NT2/D1 (cell line): ENCODE results near the gene MAP3K3.

Source experiments
- DNase-seq: peaks from one replicate; pipeline ENCODE4 v3.0.0-alpha.2; 2011; ENCODE audit warnings: low read depth, low spot score
- H3K27me3 ChIP-seq: 2 replicates; pipeline ENCODE4 v1.6.0; 2011; ENCODE audit warnings: mild to moderate bottlenecking; ENCODE audit not compliant: insufficient read length, insufficient read depth
- H3K36me3 ChIP-seq: 2 replicates; pipeline ENCODE4 v1.6.1; 2011; ENCODE audit warnings: mild to moderate bottlenecking, low read length, mixed read lengths; ENCODE audit not compliant: insufficient read depth, insufficient read length
- H3K4me1 ChIP-seq: 2 replicates; pipeline ENCODE4 v1.5.1; 2011; ENCODE audit not compliant: insufficient read depth, insufficient read length
- H3K4me3 ChIP-seq: 2 replicates; pipeline ENCODE4 v1.5.1; 2011; ENCODE audit warnings: low read depth; ENCODE audit not compliant: insufficient read length
- H3K9ac ChIP-seq: 2 replicates; pipeline ENCODE4 v1.6.0; 2011; ENCODE audit warnings: low read depth; ENCODE audit not compliant: insufficient read length
- H3K9me3 ChIP-seq: 2 replicates; pipeline ENCODE4 v1.5.1; 2011; ENCODE audit warnings: mild to moderate bottlenecking, low read length; ENCODE audit not compliant: insufficient read depth
- SUZ12 ChIP-seq: IDR thresholded peaks from 2 replicates; pipeline ENCODE4 v1.6.1; 2011; ENCODE audit not compliant: insufficient read length, insufficient read depth; ENCODE audit errors: extremely low read depth
- YY1 ChIP-seq: IDR thresholded peaks from 2 replicates; pipeline ENCODE4 v1.6.1; 2011; ENCODE audit not compliant: insufficient read length, insufficient read depth
- ZNF274 ChIP-seq: IDR thresholded peaks from 2 replicates; pipeline ENCODE4 v1.6.1; 2011; ENCODE audit warnings: mild to moderate bottlenecking, low read depth, low read length

MAP3K3 gene

DNA sequence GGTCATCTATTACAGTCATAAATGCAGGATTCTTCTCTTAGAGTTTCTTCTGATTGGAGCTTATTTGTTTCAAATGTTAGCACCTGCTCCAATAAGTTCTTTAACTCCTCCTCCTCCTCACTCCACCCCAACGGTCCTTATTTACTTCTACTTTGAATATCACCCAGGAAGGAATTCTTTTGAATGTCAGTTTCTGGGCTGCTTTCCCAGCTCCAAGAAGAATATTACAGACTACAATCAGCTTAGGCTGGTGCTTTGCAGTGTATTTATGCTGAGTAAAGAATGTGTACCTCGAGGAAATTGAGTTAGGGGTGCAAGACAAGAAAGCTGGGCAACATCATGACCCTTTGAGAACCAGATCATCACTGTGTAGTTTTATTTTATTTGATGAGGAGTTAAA is 30.8 kb downstream of the MAP3K3 start:
- Histone ChIP-seq H3K9ac (no peak overlapping the region), H3K27me3 (no peaks in the 10 kb centered on the region), H3K36me3 (peaks cover 32% of the 10 kb centered on the region), H3K4me1 (no peaks in the 10 kb centered on the region), H3K9me3 (no peaks in the 10 kb centered on the region), H3K4me3 (no peak overlapping the region)
- TF ChIP-seq ZNF274 = no peak
- no peak for TF ChIP-seq SUZ12
- TF ChIP-seq YY1 = no peak
- no peak for DNase-seq

GRCh38 chr17:63657786-63658185 is 35.6 kb downstream of the MAP3K3 start:
- H3K9ac ChIP-seq = no peak overlapping the region
- TF ChIP-seq ZNF274 (no peak), SUZ12 (no peak), YY1 (no peak)
- no peaks in the 10 kb centered on the region for H3K9me3 ChIP-seq
- peaks cover 46% of the 10 kb centered on the region for H3K36me3 ChIP-seq
- H3K4me1 ChIP-seq = no peaks in the 10 kb centered on the region
- no peak overlapping the region for H3K4me3 ChIP-seq
- no peak for DNase-seq
- no peaks in the 10 kb centered on the region for H3K27me3 ChIP-seq

- Histone ChIP-seq H3K4me3 (no peak overlapping the region), H3K36me3 (peaks cover 42% of the 10 kb centered on the region), H3K27me3 (no peaks in the 10 kb centered on the region), H3K9me3 (no peaks in the 10 kb centered on the region), H3K9ac (no peak overlapping the region), H3K4me1 (no peaks in the 10 kb centered on the region)
- DNase-seq = no peak
- TF ChIP-seq SUZ12 = no peak
- no peak for TF ChIP-seq ZNF274
- TF ChIP-seq YY1 = no peak
Observed at GRCh38 chr17:63658366-63658765, 36.1 kb downstream of the MAP3K3 start.

- H3K36me3 ChIP-seq = peaks cover 40% of the 10 kb centered on the region
- no peaks in the 10 kb centered on the region for H3K4me1 ChIP-seq
- no peak overlapping the region for H3K9ac ChIP-seq
- H3K9me3 ChIP-seq = no peaks in the 10 kb centered on the region
- no peak for DNase-seq
- H3K27me3 ChIP-seq = no peaks in the 10 kb centered on the region
- H3K4me3 ChIP-seq = no peak overlapping the region
- TF ChIP-seq YY1 = no peak
- no peak for TF ChIP-seq SUZ12
Observed at GRCh38 chr17:63659850-63660249, 37.6 kb downstream of the MAP3K3 start.

- no peak overlapping the region for H3K9ac ChIP-seq
- H3K4me1 ChIP-seq = no peaks in the 10 kb centered on the region
- no peaks in the 10 kb centered on the region for H3K9me3 ChIP-seq
- H3K36me3 ChIP-seq = peaks cover 63% of the 10 kb centered on the region
- no peak overlapping the region for H3K4me3 ChIP-seq
- no peaks in the 10 kb centered on the region for H3K27me3 ChIP-seq
- TF ChIP-seq ZNF274 = no peak
- TF ChIP-seq YY1 = no peak
- no peak for TF ChIP-seq SUZ12
- DNase-seq = no peak
Observed at GRCh38 chr17:63665527-63666214, 43.5 kb downstream of the MAP3K3 start.

DNA sequence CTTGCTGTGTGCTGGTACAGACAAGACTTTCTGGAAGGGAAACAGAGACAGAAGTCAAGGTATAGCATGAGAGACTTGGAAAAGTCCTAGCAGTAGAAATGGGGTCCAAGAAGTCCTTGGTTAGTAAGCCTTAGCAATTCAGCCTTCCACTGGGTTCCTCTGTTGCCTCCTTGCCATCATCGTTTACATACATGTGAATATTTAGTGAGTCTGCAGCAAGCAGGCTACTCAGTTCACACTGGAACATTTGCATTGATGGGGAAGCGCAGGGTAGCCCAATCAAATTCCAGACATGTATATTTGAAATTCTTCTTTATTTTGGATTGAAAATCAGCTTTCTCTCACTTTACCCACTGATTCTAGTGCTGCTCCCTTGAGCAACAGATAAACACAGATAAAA is 50.6 kb downstream of the MAP3K3 start:
- Histone ChIP-seq H3K27me3 (no peaks in the 10 kb centered on the region), H3K4me3 (no peak overlapping the region), H3K4me1 (peaks cover 6% of the 10 kb centered on the region), H3K36me3 (peaks cover 52% of the 10 kb centered on the region), H3K9me3 (no peaks in the 10 kb centered on the region), H3K9ac (no peak overlapping the region)
- TF ChIP-seq YY1 (no peak), SUZ12 (no peak), ZNF274 (no peak)
- no peak for DNase-seq

DNA sequence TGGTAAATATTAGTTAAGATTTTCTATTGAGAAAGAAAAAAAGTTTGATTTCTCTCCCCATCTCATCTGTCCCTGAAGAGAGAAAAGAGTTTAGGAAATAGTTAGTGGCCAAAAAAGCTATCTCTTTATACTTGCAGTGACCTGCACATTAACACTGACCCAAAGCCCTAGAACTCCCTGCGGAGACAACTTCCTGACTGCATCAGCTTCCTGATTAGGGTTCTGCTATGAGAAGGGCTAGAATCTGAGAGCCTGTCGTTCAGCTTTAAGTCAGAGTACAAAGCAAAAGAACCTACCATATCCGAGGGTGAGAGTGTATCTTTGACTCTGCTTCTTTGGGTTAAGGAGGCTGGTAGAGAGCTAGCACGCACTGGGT is 53.0 kb downstream of the MAP3K3 start:
- peaks cover 37% of the 10 kb centered on the region for H3K36me3 ChIP-seq
- DNase-seq = no peak
- H3K9me3 ChIP-seq = no peaks in the 10 kb centered on the region
- H3K4me3 ChIP-seq = no peak overlapping the region
- H3K4me1 ChIP-seq = peaks cover 6% of the 10 kb centered on the region
- TF ChIP-seq SUZ12 = no peak
- no peaks in the 10 kb centered on the region for H3K27me3 ChIP-seq
- H3K9ac ChIP-seq = no peak overlapping the region
